SW480 (cell line): Measurements from ENCODE around the gene ZNHIT2.

Experiments used
- DNase-seq: peaks from one replicate; pipeline ENCODE4 v3.0.0-alpha.2; 2016; ENCODE audit warnings: low spot score

ZNHIT2 gene

DNA sequence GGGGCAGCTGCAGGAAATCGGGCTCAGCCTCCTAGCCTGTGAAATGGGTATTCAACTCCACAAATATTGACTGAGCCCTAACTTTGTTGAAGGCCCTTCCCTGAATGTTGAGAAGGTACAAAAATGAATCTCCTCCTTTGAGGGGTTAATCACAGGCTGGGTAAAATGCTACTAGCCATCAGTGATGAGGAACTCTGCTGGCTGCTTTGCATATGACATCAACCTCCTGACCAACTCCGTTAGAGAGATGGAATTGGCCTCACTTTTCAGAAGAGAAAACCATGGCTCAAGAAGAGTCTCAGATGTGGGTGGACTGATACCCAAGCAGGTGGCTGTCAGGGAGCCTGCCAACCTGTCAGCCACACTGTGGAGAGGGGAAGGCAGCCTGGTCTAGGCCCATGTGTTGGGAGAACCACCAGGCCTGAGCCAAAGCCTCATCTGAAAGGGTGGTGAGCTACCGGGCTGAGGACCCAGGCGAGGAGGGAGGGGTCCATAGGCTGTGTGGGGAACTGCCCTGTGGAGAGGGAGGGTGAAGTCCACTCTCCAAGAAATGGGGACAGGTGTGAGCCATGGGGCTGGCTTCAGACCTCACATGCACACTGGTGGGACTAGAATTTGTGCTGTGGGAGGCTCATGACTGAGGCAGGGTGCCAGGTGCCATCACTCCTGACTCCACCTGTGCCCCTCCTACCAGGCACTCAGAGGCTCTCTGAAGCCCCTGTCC, 45.4 kb downstream of the ZNHIT2 start:
- DNase-seq = no peak

DNA sequence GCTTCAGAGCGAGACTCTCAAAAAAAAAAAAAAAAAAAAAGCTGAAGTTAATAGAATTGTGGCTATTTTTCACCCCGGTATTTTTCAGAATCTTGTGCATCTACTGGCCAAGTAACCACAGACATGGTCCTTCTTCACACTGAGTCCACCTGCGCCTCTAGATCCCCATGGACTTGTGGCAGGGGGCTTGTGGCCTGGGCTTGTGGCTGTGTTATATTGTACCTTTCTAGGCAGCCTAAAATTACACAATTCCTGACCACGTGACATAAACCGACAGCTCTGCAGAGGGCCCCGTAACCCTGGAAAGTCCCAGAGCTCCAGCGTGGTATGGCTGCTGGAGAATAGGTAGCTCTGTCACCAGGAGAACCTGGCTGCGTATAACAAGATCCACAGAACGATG, 48.3 kb downstream of the ZNHIT2 start:
- no peak for DNase-seq

- DNase-seq = no peak
Observed at GRCh38 chr11:65067446-65067845, 50.1 kb downstream of the ZNHIT2 start.

DNA sequence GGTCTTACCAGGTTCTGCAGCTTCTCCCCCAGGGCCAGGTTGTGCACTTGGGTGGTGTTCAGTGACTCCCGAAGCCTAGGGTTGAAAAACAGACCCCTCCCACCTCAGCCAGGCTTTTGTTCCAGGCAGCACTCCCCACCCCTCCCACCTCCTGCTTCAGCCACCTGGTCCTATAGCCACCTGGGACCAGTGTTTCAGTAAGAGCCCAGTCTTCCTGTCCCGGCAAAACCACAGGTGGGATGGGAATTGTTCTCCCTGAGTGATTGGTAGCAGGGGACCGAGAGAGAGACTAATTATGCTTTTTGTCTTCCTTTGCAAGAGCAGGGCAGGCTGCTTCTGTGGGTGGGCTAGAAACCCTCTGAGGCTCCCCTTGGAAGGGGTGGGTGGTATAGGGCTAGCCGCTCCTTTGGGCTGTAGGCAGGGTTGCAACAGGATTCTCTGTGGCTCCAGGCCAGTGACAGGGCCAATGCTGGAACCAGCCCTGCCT, 50.7 kb downstream of the ZNHIT2 start:
- DNase-seq = no peak
